Iris pigment epithelial cell (primary cell): ENCODE results near the gene IER3.

Experiments used
- DNase-seq: peaks from one replicate; pipeline ENCODE4 v3.0.0-alpha.2; 2011; ENCODE audit warnings: low read depth

The IER3 gene

GRCh38 chr6:30747902-30748769 lies 3.8 kb upstream of the IER3 start:
- DNase-seq: no peak

- no peak for DNase-seq
These were observed 2.9 kb upstream of the IER3 start for GRCh38 chr6:30747300-30747687.

GRCh38 chr6:30743099-30744053 lies 971 bp downstream of the IER3 start:
- peak; percentile 44 for DNase-seq

GRCh38 chr6:30742316-30743098 lies 1.8 kb downstream of the IER3 start, which contains the start of gene FLOT1:
TSS of gene FLOT1 (minus strand) at chr6:30742687. CDS start at chr6:30742189, 498 bp downstream.
- peak; percentile 97 for DNase-seq

GRCh38 chr6:30741789-30742315 lies 2.5 kb downstream of the IER3 start:
- DNase-seq: no peak

- peak; percentile 46 for DNase-seq
These were observed 3.1 kb downstream of the IER3 start for GRCh38 chr6:30741063-30741779.

- no peak for DNase-seq
These were observed 3.8 kb downstream of the IER3 start for GRCh38 chr6:30740540-30740870.

GRCh38 chr6:30738532-30738931 lies 5.8 kb downstream of the IER3 start:
- DNase-seq: no peak

GRCh38 chr6:30735668-30736314 lies 8.6 kb downstream of the IER3 start:
- no peak for DNase-seq

GRCh38 chr6:30732237-30732943 lies 12.0 kb downstream of the IER3 start:
- no peak for DNase-seq

GRCh38 chr6:30730601-30731435 lies 13.5 kb downstream of the IER3 start:
- peak; percentile 68 for DNase-seq

GRCh38 chr6:30727920-30728553 lies 16.3 kb downstream of the IER3 start:
- DNase-seq: peak; percentile 72

GRCh38 chr6:30726506-30727413 lies 17.6 kb downstream of the IER3 start:
- no peak for DNase-seq

- DNase-seq: peak; percentile 50
These were observed 18.4 kb downstream of the IER3 start for GRCh38 chr6:30725713-30726505.

GRCh38 chr6:30724906-30725667 lies 19.3 kb downstream of the IER3 start:
- no peak for DNase-seq
